Retinal pigment epithelial cell (primary cell): Measurements from ENCODE around the gene TTC23L.
A peak's percentile ranks its signal among the peaks of the same experiment; 100 is the strongest.

ENCODE experiments used
- DNase-seq: peaks from one replicate; pipeline ENCODE4 v3.0.0-alpha.2; 2010; ENCODE audit warnings: low read depth
- H3K4me3 ChIP-seq: 2 replicates; pipeline ENCODE4 v1.5.1; 2011; ENCODE audit warnings: mild to moderate bottlenecking, low read length, control low read depth, moderate library complexity
- TF ChIP-seq, protein P1 (sequence below): conservative IDR thresholded peaks from 2 replicates; pipeline ENCODE4 v1.5.1; 2011; ENCODE audit warnings: low read depth, low read length, control low read depth, inconsistent platforms

The TTC23L gene

DNA sequence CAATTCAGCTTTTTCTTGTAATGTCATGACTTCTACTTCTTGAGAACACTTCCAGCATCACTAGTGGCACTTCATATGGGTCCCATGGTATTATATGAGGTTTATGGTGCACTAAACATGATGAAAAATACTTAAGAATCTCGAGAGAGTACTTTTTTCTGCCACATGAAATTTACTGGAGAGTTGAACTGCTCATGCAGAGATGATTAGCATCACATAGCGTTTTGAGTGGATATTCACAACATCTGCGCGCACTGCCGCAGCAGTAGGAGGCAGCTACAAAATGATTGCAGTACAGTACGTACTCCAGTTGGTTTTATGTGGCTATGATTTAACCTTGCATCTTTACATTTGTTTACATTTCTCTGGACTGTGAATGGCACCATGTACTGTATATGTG lies 61.7 kb downstream of the TTC23L start:
- no peak for DNase-seq
- TF ChIP-seq, protein P1, sequence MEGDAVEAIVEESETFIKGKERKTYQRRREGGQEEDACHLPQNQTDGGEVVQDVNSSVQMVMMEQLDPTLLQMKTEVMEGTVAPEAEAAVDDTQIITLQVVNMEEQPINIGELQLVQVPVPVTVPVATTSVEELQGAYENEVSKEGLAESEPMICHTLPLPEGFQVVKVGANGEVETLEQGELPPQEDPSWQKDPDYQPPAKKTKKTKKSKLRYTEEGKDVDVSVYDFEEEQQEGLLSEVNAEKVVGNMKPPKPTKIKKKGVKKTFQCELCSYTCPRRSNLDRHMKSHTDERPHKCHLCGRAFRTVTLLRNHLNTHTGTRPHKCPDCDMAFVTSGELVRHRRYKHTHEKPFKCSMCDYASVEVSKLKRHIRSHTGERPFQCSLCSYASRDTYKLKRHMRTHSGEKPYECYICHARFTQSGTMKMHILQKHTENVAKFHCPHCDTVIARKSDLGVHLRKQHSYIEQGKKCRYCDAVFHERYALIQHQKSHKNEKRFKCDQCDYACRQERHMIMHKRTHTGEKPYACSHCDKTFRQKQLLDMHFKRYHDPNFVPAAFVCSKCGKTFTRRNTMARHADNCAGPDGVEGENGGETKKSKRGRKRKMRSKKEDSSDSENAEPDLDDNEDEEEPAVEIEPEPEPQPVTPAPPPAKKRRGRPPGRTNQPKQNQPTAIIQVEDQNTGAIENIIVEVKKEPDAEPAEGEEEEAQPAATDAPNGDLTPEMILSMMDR: no peak
- H3K4me3 ChIP-seq: no peak overlapping the region

DNA sequence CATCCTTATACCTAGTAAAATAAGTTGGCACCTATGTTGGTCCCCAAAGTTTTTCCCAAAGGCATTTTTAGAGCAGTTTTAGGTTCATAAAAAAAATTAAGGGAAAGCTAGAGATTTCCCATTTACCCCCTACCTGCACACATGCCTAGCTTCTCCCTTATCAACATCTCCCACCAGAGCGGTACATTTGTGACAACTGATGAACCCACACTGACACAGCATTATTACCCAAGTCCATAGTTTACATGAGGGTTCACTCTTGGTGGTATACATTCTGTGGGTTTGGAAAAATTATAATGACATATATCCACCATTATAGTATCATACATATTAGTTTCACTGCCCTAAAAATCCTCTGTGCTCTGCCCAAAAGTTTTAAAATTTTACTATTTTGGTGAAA lies 64.3 kb downstream of the TTC23L start:
- TF ChIP-seq, protein P1: no peak

DNA sequence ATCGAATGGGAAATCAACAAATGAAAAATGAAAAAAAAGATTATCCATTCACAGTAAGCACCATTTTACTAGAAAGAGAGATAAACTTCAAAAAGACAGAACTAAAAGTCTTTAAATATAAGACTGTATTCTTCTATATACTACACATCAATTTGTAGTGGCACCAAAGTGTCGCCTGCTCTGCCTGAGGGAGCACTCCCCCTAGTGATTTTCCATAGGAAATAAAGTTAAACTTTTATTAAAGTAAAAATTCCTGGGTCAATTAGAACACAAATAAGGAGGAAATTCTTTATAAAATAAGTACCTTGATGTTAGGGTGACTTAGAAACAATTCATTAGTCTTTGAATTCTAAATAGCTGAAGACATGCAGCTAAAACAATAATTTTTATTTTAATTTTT lies 66.6 kb downstream of the TTC23L start:
- H3K4me3 ChIP-seq: no peak overlapping the region
- TF ChIP-seq, protein P1: peak; percentile 64
- no peak for DNase-seq

More for the DNA sequence above, 64.3 kb downstream of the TTC23L start:
- no peak overlapping the region for H3K4me3 ChIP-seq
- no peak for DNase-seq

DNA sequence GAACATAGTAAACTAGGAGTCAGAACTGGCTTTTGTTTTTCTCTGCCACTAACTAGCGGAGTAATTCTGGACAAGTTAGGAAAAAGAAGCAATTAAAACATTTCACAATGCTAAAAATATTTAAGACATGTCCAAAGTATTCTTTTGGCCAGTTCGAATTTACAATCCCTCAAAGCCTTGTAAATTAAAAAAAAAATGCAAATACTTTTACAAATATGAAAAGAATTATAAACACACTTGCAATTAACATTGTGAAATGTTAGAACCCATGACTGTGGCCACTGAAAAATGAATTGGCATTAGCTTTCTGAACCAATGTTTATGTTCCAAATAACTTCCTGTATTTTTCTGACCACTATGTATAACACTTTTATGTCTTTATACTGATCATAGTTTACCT lies 74.1 kb downstream of the TTC23L start:
- no peak overlapping the region for H3K4me3 ChIP-seq
- TF ChIP-seq, protein P1: no peak
- DNase-seq: no peak

DNA sequence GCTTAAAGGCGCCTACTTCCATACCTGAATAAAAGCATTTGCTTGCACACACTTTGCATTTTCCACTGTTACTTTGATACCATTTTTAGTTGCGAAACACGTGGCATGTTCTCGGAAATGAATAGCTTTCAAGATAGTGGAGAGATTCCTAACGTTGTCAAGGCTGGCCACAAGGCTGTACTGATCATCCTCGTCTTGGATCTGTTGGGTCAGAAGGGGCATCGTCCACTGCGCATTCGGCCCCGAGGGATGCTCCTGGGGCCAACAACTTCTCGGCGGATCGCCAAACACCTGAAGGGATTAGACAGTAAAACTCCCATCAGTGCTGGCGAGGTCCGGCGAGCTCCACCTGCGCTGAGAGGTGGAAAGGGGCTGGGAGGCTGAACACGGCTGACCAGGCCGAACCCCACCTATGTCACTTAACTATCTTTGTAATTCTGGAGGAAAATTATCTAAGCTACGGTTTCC lies 75.7 kb downstream of the TTC23L start:
- TF ChIP-seq, protein P1: no peak
- peak overlapping the region; percentile 97 for H3K4me3 ChIP-seq
- DNase-seq: no peak

DNA sequence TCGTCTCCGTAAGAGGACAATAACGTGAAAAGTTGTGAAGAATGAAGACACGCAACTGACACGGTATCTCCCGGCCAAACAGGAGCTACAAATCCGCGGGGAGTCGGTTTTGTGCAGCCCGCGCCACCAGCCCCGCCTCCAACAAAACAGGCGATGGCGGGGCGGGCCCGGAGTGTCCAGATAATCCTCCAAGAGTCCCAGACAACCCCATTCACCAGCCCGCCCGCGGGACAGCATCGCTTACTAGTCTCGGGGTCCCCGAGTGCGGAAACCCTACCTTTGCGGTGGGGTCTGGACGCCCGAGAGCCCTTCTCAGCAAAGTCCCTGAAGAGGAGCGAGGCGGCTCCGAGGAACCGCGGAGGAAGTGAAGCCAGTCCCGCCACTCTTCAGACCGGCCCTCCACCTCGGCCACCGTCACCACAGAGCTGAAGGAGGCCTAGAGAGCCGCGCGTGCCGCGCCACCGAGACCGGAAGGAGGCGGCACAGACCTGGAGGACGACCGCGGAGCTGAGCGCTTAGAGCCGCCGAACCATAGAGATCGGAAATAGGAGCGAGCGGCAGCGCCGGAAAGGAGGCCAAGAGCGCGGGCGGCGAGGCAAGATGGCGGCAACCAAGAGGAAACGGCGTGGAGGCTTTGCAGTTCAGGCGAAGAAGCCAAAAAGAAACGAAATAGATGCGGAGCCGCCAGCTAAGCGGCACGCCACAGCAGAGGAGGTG lies 76.3 kb downstream of the TTC23L start, which contains the start of the genes BRIX1 and RAD1:
Gene BRIX1 (plus strand): TSS at position 573 of the 717 bp plus-strand sequence. CDS start 28 bp downstream, at position 601.
Gene RAD1 (minus strand): TSS at position 366 of the 717 bp plus-strand sequence. CDS start 612 bp downstream, outside the sequence.
- peak; percentile 93 for DNase-seq
- H3K4me3 ChIP-seq: peak within 1 kb of the TSS; percentile 97
- TF ChIP-seq, protein P1: no peak

DNA sequence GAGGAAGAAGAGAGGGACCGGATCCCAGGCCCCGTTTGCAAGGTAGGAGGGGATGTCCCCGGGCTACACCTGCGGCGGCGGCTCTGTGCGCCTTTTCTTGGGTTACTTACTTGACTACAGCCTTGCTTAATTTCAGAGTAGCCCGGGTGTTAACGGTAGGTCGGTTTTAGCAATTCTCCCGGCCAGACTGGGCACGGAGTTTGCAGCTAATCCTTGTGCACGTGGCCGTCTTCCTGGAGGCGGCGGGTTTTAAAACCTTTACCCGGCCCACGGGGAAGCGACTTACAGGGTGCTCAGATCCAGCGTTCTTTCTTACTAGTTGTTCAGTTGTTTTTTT lies 76.9 kb downstream of the TTC23L start:
- DNase-seq: no peak
- peak overlapping the region; percentile 97 for H3K4me3 ChIP-seq
- TF ChIP-seq, protein P1: no peak
